Stimulated activated CD4-positive, alpha-beta T cell treated with anti-CD3 and anti-CD28 coated beads, Interleukin-4, amount 100 ng/mL, for 24 hours (primary cell): ENCODE data around the gene ATP11C.
"Not testable (repeated sequence)": the region's sequence is repeated elsewhere in the genome, so short reads cannot be mapped to it uniquely, and the experiment has no call there.

Experiments
- DNase-seq: peaks from one replicate; pipeline ENCODE4 v3.0.0-alpha.2; 2020

The ATP11C gene

GRCh38 chrX:139851730-139852129 lies 81.1 kb downstream of the ATP11C start:
- no peak for DNase-seq

- DNase-seq = no peak
These were observed 81.9 kb downstream of the ATP11C start for GRCh38 chrX:139850968-139851367.

GRCh38 chrX:139844884-139845283 lies 88.0 kb downstream of the ATP11C start:
- no peak for DNase-seq

- DNase-seq = no peak
These were observed 88.7 kb downstream of the ATP11C start for GRCh38 chrX:139844163-139844562.

- DNase-seq = no peak
These were observed 90.3 kb downstream of the ATP11C start for GRCh38 chrX:139842326-139843185.

GRCh38 chrX:139836335-139836734 lies 96.5 kb downstream of the ATP11C start:
- DNase-seq = not testable (repeated sequence)

GRCh38 chrX:139834879-139835278 lies 98.0 kb downstream of the ATP11C start:
- DNase-seq = no peak

- no peak for DNase-seq
These were observed 100.0 kb downstream of the ATP11C start for GRCh38 chrX:139832718-139833309.

GRCh38 chrX:139831675-139832456 lies 101.0 kb downstream of the ATP11C start:
- DNase-seq = no peak

- DNase-seq = no peak
These were observed 101.8 kb downstream of the ATP11C start for GRCh38 chrX:139831017-139831416.

GRCh38 chrX:139828830-139829229 lies 104.0 kb downstream of the ATP11C start:
- no peak for DNase-seq

- no peak for DNase-seq
These were observed 104.8 kb downstream of the ATP11C start for GRCh38 chrX:139828033-139828432.

GRCh38 chrX:139826065-139827044 lies 106.5 kb downstream of the ATP11C start:
- DNase-seq = no peak

GRCh38 chrX:139825618-139826017 lies 107.2 kb downstream of the ATP11C start:
- DNase-seq = no peak

- DNase-seq = no peak
These were observed 109.0 kb downstream of the ATP11C start for GRCh38 chrX:139823806-139824205.

GRCh38 chrX:139820358-139820984 lies 112.4 kb downstream of the ATP11C start:
- DNase-seq = no peak

GRCh38 chrX:139816204-139816603 lies 116.6 kb downstream of the ATP11C start:
- DNase-seq = no peak

- no peak for DNase-seq
These were observed 117.1 kb downstream of the ATP11C start for GRCh38 chrX:139815771-139816170.

- DNase-seq = no peak
These were observed 120.8 kb downstream of the ATP11C start for GRCh38 chrX:139811942-139812629.

GRCh38 chrX:139804482-139804881 lies 128.4 kb downstream of the ATP11C start:
- no peak for DNase-seq

GRCh38 chrX:139803224-139803623 lies 129.6 kb downstream of the ATP11C start:
- no peak for DNase-seq
